SIG-M5 treated with dmso at 0.1 percent for 504 hours (cell line): ENCODE results near the gene PDCD2L.
"Not testable (repeated sequence)": the region's sequence is repeated elsewhere in the genome, so short reads cannot be mapped to it uniquely, and the experiment has no call there.

Source experiments
- DNase-seq: peaks from one replicate; lab custom pipeline; 2025; ENCODE audit not compliant: unreplicated experiment; lab: John Stamatoyannopoulos, UW

The PDCD2L gene

DNA sequence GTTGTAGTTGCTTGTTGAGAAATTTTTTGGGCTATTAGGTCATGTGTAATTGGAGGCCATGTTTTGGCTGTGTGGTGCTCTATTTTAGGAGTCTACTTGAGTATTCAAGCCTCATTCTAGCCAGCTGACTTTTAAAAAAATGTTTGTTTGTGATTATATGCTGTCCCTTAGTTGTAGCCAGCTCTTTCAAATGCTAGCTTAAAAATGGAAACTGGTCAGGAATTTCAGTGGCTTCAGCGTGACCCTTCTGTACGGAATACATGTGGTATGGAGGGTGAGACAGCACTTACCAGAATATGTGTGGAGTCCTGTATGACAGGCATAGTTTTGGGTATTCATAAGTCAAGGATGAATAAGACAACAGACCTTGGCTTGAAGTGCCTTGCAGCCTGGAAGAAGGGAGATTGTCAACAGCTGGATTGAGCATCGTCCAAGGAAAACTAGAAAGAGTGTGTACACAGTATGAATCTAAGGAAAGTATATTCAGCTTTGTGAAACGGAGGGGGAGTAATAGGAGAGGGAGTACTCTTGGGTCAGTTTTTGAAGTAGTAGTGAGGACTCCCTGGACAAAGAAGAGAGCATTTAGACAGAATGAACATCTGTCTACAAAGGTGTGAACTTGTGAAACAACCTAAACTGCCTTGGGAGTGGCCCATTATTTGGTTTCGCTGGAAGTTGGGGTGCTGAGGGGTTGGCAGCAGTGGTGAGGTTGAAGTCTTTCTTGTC, 57.3 kb downstream of the PDCD2L start:
- DNase-seq, result no peak

DNA sequence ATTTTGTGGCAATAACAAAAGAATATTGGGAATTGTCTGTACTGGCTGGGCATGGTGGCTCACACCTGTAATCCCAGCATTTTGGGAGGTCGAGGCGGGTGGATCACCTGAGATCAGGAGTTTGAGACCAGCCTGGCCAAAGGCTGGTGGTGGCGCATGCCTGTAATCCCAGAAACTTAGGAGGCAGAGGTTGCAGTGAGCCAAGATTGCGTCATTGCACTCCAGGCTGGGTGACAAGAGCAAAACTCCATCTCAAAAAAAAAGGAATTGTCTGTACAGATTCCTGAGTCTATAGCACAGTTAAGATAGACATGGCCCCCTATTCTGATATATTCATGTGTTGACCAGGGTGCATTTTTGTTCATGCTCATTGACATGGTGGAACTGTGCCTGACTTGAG, 60.6 kb downstream of the PDCD2L start:
- not testable (repeated sequence) for DNase-seq

DNA sequence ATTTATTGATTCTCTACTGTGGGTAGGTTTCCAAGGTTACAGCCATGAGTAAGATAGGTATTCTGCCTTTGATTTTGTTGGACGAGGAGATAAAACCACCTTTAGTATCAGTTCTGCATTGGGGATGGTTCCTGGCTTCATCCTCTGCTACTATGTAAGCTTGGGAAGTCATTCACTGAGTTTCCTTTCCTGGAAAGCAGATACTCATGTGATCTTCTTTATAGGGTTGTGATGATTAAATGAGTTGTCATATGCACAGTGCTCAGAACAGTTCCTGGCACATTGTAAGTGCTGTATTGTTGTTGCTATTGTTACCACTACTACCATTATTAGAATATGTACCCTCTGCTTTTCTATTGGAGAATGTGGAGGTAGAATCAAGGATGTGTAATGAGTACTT, 64.2 kb downstream of the PDCD2L start:
- no peak for DNase-seq

DNA sequence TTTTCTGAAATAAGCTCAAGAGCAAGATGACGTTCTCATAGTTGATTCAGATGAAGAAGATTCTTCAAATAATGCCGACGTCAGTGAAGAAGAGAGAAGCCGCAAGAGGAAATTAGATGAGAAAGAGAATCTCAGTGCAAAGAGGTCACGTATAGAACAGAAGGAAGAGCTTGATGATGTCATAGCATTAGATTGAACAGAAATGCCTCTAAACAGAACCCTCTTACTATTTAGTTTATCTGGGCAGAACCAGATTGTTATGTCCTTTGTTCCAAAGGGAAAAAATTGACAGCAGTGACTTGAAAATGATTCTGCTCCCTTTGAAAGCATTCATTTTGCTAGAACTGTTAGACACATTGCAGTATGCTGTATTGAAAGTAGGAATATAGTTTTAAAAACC, 64.8 kb downstream of the PDCD2L start:
- DNase-seq, result not testable (repeated sequence)

DNA sequence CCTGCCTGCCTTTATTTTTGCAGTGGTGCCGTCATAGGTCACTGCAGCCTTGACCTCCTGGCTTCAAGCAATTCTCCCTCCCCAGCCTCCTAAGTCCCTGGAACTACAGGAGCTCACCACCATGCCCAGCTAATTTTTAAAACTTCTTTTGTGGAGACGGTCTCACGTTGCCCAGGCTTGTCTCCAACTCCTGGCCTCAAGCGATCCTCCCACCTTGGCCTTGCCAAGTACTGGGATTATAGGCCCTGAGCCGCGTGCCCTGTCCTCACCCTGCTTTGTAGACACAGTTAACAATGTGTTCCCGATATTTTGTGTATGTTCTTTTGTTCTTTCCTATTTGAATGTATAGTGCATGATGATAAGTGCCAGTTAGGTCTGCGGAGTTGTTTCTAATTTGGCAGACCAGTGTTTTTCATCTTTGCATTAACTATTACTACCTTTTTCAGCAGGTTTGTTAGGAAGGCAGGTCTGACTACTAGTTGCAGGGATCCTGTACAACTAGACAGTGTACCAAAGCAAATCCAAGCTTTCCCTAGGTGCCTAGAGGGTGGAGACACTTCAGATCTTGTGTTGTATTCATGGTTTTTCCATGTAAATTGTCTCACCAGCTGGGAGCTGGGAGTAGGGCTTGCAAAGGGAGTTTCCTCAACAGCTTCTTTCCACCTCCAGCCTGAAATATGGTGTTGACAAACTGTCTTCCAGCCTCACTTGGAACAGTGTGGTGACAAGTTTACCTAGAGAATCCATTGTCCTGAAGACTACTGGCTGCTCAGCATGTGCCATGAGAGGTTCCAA, 67.9 kb downstream of the PDCD2L start:
- DNase-seq, result no peak

DNA sequence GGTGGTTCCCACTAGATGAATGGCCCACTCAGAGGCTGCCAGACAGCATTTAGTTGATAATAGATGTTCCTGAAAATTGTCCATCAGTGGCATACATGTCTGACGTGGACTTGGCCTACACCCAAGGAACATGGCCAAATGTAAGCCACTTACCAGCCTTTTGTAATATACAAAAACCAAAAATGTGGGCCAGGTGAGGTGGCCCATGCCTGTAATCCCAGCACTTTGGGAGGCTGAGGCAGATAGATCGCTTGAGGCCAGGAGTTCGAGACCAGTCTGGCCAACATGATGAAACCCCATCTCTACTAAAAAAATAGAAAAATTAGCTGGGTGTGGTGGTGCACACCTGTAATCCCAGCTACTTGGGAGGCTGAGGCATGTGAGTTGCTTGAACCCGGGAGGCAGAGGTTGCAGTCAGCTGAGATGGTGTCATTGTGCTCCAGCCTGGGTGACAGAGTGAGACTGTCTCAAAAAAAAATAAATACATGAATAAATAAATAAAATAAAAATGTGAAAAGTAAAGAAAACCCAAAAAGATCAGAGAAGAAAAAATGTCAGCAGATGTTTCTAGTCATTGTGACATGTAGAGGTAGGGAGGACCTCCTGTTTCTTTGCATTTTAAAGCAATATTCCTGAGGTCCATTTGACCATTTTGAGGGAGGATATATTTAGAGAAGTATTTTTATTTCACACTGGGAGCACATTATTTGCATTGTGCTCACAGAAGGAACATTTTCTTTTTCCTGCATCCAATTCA, 70.2 kb downstream of the PDCD2L start:
- peak; percentile 49 for DNase-seq

DNA sequence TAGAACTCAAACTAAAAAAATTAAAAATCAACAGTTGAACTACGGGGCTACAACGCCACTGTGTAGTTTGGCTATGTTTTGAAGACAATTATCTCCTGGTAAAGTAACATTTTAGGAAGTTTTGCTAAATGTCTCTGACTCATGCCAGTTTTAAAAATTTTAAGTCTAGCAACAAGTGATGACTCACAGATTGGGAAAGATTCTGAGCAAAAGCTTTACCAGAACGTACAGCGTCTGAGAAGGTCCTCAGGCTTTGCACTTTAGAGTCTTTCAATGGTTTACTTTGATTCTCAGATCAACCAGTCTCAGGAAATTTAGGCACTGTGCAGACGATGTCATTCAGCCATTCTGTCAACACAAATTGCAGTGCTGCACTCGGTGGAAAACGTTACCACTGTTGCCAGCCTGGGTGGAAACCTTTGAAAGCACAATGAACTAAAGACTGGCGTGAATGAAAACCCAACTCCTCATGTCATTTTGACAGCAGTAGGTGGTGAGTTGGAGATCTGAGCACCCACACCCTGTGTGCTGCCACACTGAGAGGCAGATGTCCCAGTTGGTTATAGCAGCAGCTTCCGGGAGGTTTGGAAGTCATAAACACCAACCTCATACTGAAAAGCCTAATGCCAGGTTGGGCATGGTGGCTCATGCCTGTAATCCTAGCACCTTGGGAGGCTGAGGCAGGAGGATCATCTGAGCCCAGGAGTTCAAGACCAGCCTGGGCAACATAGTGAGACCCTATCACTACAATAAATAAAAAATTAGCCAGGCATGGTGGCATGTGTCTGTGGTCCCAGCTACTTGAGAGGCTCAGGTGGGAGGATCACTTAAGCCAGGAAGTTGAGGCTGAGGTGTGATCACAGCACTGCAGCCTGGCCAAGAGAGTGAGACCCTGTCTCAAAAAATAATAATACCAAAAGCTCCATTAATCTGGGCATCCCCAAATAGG, 71.1 kb downstream of the PDCD2L start:
- peak; percentile 79 for DNase-seq
